Neural crest cell (in vitro differentiated cells): ENCODE data around the gene FAT1. TPM values are rescaled to one million over a fixed set of nuclear protein-coding genes. Genes with fewer than 3 reads are reported as not detected.
"Not testable (repeated sequence)": the region's sequence is repeated elsewhere in the genome, so short reads cannot be mapped to it uniquely, and the experiment has no call there.

ENCODE experiments used
- DNase-seq: peaks from one replicate; pipeline ENCODE4 v3.0.0; 2021; ENCODE audit warnings: low read depth, mixed read lengths, low spot score
- H3K27ac Mint-ChIP-seq: one replicate; pipeline ENCODE4 v1.8.0; 2021; ENCODE audit warnings: mild to moderate bottlenecking, mixed read lengths; ENCODE audit not compliant: unreplicated experiment
- H3K27me3 Mint-ChIP-seq: 2 replicates; pipeline ENCODE4 v1.8.0; 2021; ENCODE audit warnings: low read depth, mild to moderate bottlenecking, mixed read lengths
- H3K36me3 Mint-ChIP-seq: 2 replicates; pipeline ENCODE4 v1.8.0; 2021; ENCODE audit warnings: low read depth, mild to moderate bottlenecking, mixed read lengths
- H3K4me1 Mint-ChIP-seq: 2 replicates; pipeline ENCODE4 v1.8.0; 2021; ENCODE audit warnings: mixed read lengths
- H3K4me3 Mint-ChIP-seq: one replicate; pipeline ENCODE4 v1.8.0; 2021; ENCODE audit warnings: mild to moderate bottlenecking, mixed read lengths
- H3K9me3 Mint-ChIP-seq: 2 replicates; pipeline ENCODE4 v1.8.0; 2021; ENCODE audit warnings: mixed read lengths
- total RNA-seq: library from RNA; stranded (reverse); gene quantifications from 2 replicates; pipeline ENCODE4 v1.2.1, GENCODE V29; 2021
- TF ChIP-seq, protein P1 (sequence below): fragments of 200-600 bp; sonication (generic); conservative IDR thresholded peaks from 2 replicates; pipeline ENCODE4 v1.5.0; 2021; ENCODE audit warnings: antibody characterized with exemption, mild to moderate bottlenecking

Gene FAT1
- total RNA-seq, 1 donor from 2014 or later = 130 TPM

DNA sequence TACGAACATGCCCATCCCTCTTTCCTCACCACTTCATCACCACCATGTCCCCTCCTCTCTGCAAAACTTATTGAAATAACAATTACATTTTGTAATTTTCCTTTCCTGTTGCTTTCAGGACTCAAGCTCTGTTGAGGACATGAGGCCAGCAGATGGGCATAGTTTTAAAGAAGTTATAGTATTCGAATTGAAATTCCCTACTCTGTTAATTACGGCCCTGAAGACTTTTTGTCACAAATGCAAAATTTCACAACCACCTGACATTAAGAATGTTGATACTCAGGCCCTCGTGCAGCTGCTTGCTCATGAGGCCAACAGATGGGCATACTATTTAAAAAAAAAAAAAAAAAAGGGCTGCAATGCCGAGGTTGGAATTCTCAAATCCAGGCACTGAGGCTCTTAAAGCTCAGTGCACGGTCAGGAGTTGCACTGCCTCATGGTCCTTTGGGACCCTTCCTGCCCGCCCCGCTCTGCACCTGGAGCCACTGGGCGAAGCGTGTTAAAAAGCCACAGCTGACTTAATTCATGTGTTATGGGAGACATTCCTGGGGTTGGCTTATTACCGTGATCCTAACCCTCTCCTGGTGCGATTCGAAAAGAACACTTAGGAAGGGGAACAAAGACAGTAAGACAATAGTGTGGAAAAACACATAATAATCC is 34.2 kb upstream of the FAT1 start:
- Mint-ChIP-seq H3K27me3 (no peaks in the 10 kb centered on the region), H3K9me3 (peaks cover 8% of the 10 kb centered on the region), H3K4me3 (no peak overlapping the region), H3K36me3 (peaks cover 3% of the 10 kb centered on the region), H3K4me1 (peaks cover 5% of the 10 kb centered on the region), H3K27ac (no peak overlapping the region)
- TF ChIP-seq, protein P1, sequence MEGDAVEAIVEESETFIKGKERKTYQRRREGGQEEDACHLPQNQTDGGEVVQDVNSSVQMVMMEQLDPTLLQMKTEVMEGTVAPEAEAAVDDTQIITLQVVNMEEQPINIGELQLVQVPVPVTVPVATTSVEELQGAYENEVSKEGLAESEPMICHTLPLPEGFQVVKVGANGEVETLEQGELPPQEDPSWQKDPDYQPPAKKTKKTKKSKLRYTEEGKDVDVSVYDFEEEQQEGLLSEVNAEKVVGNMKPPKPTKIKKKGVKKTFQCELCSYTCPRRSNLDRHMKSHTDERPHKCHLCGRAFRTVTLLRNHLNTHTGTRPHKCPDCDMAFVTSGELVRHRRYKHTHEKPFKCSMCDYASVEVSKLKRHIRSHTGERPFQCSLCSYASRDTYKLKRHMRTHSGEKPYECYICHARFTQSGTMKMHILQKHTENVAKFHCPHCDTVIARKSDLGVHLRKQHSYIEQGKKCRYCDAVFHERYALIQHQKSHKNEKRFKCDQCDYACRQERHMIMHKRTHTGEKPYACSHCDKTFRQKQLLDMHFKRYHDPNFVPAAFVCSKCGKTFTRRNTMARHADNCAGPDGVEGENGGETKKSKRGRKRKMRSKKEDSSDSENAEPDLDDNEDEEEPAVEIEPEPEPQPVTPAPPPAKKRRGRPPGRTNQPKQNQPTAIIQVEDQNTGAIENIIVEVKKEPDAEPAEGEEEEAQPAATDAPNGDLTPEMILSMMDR = no peak
- no peak for DNase-seq

DNA sequence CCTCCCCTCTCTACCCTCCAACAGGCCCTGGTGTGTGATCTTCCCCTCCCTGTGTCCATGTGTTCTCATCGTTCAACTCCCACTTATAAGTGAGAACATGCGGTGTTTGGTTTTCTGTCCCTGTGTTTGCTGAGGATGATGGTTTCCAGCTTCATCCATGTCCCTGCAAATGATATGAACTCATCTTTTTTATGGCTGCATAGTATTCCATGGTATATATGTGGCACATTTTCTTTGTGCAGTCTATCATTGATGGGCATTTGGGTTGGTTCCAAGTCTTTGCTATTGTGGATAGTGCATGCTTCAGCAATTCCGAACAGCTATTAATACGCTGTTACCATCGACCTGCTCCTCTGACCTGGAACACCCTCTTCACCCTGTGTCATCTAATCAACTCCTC is 32.9 kb upstream of the FAT1 start:
- not testable (repeated sequence) for H3K9me3 Mint-ChIP-seq, H3K4me3 Mint-ChIP-seq, H3K27ac Mint-ChIP-seq

DNA sequence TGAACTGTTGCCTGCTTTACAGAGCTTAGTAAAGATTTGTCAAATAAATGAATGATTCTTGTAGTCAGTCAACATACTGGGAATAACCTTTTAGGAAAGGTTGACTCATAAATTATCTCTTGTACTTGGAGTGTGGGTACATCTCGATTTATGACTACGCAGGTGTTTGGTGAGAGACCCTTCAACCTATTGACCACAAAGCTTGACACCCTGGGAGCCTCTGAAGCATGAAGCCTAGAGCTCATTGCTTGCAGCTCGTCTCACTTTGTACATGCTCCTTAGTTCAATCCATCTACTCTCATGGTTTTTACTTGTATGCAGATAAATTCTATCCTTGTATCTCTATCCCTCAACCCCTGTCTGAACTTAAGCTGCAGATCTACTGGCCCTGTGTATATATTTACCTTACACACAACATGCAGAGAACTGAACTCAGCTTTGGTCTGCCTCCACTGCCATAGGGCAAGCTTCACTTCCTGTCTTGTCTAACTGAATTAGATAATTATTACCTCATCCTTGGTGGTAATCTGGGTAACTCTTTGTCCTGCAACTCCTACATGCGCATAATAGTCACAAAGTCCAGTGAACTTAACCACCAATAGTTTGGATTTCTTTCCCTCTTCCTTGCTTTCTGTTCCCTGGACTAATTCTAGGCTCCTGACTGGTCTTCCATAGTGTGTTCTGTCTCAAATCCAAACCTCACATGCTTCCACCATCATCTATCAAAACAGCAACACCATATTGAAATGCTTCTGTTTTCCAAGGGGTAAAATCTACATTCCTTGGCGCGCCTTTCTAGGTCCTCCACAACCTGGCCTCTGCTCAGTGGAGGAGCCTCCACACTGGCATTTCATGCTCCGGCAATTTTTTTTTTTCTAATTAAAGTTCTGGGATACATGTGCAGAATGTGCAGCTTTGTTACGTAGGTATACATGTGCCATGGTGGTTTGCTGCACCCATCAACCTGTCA is 32.2 kb upstream of the FAT1 start:
- H3K27me3 Mint-ChIP-seq = no peaks in the 10 kb centered on the region
- H3K27ac Mint-ChIP-seq = no peak overlapping the region
- peaks cover 8% of the 10 kb centered on the region for H3K9me3 Mint-ChIP-seq
- H3K36me3 Mint-ChIP-seq = peaks cover 3% of the 10 kb centered on the region
- TF ChIP-seq, protein P1 = no peak
- H3K4me1 Mint-ChIP-seq = peaks cover 5% of the 10 kb centered on the region
- H3K4me3 Mint-ChIP-seq = no peak overlapping the region
- no peak for DNase-seq

More for the DNA sequence above, 32.9 kb upstream of the FAT1 start:
- not testable (repeated sequence) for DNase-seq, H3K27me3 Mint-ChIP-seq, H3K36me3 Mint-ChIP-seq, H3K4me1 Mint-ChIP-seq

DNA sequence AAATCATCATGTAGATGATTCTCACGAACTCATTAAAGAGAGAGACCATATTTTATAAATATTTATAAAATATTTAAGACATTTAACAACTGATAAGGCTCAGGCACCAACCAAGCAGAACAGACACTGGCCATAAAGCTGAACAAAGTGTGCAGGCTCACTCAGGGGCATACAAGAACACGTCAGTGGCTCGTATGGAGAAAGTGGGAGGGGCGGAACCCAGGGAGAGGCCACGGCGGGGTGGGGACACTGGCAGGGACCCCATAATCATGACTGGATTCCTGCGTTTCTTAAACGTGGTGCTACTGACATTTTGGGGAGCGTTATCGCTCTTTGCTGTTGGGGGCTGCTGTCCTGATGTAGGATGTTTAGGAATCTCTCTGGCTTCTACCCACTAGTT is 31.3 kb upstream of the FAT1 start:
- DNase-seq = no peak

DNA sequence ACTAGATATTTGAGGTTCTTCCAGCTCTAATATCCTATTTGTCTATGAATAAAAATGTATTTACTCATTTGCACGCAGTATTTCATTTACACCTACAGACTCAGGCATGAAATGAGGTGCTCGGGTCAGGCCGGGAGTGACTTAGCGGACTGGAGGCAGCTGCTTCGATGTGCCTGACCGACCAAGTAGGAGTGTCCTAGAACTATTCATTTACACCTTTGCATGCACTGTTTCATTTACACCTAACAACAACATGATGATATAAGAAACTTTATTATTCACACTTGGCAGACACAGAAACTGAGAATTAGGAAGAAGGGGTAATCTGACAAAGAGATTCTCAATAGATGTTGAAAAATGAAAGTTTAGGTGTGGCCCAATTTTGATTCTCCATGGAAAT is 28.7 kb upstream of the FAT1 start:
- no peaks in the 10 kb centered on the region for H3K27me3 Mint-ChIP-seq
- no peak for DNase-seq
- H3K4me1 Mint-ChIP-seq = peaks cover 5% of the 10 kb centered on the region
- TF ChIP-seq, protein P1 = no peak
- H3K9me3 Mint-ChIP-seq = peaks cover 4% of the 10 kb centered on the region
- H3K4me3 Mint-ChIP-seq = no peak overlapping the region
- H3K36me3 Mint-ChIP-seq = peaks cover 3% of the 10 kb centered on the region
- H3K27ac Mint-ChIP-seq = no peak overlapping the region

More for the DNA sequence above, 31.3 kb upstream of the FAT1 start:
- peaks cover 5% of the 10 kb centered on the region for H3K4me1 Mint-ChIP-seq
- H3K9me3 Mint-ChIP-seq = peaks cover 8% of the 10 kb centered on the region
- H3K27me3 Mint-ChIP-seq = no peaks in the 10 kb centered on the region
- no peak overlapping the region for H3K4me3 Mint-ChIP-seq
- H3K27ac Mint-ChIP-seq = no peak overlapping the region
- H3K36me3 Mint-ChIP-seq = peaks cover 3% of the 10 kb centered on the region
- TF ChIP-seq, protein P1 = no peak
